ENCODE measurements around the gene COL25A1.

Gene COL25A1

GRCh38 chr4:109323348-109323747 is 20.9 kb upstream of the COL25A1 start:
- DNase-seq (ENCODE audit: extremely low read depth, low read depth): no peak
- H3K4me3 ChIP-seq (replicated peaks; ENCODE audit: low read depth, low read length): no peak overlapping the region
- TF ChIP-seq CTCF (IDR thresholded peaks at IDR 0.05; ENCODE audit: low read depth, low read length, missing control alignments): no peak

GRCh38 chr4:109321232-109321631 is 18.8 kb upstream of the COL25A1 start:
- H3K4me3 ChIP-seq (replicated peaks; ENCODE audit: low read depth, low read length): no peak overlapping the region
- TF ChIP-seq CTCF (IDR thresholded peaks at IDR 0.05; ENCODE audit: low read depth, low read length, missing control alignments): no peak
- no peak for DNase-seq (ENCODE audit: extremely low read depth, low read depth)

- DNase-seq (ENCODE audit: extremely low read depth, low read depth): no peak
- no peak for TF ChIP-seq CTCF (IDR thresholded peaks at IDR 0.05; ENCODE audit: low read depth, low read length, missing control alignments)
- no peak overlapping the region for H3K4me3 ChIP-seq (replicated peaks; ENCODE audit: low read depth, low read length)
Measured at GRCh38 chr4:109319684-109320083, 17.2 kb upstream of the COL25A1 start.

GRCh38 chr4:109319156-109319555 is 16.7 kb upstream of the COL25A1 start:
- no peak for DNase-seq (ENCODE audit: extremely low read depth, low read depth)
- no peak for TF ChIP-seq CTCF (IDR thresholded peaks at IDR 0.05; ENCODE audit: low read depth, low read length, missing control alignments)
- no peak overlapping the region for H3K4me3 ChIP-seq (replicated peaks; ENCODE audit: low read depth, low read length)

- TF ChIP-seq CTCF (IDR thresholded peaks at IDR 0.05; ENCODE audit: low read depth, low read length, missing control alignments): peak; percentile 45
- H3K4me3 ChIP-seq (replicated peaks; ENCODE audit: low read depth, low read length): no peak overlapping the region
- DNase-seq (ENCODE audit: extremely low read depth, low read depth): no peak
Measured at GRCh38 chr4:109315818-109316217, 13.4 kb upstream of the COL25A1 start.

GRCh38 chr4:109315341-109315740 is 12.9 kb upstream of the COL25A1 start:
- H3K4me3 ChIP-seq (replicated peaks; ENCODE audit: low read depth, low read length): no peak overlapping the region
- no peak for DNase-seq (ENCODE audit: extremely low read depth, low read depth)
- no peak for TF ChIP-seq CTCF (IDR thresholded peaks at IDR 0.05; ENCODE audit: low read depth, low read length, missing control alignments)

Measured in HFF-Myc (cell line).